CD4-positive, alpha-beta memory T cell (primary cell): ENCODE measurements around the gene LMNA. TPM values are rescaled to one million over a fixed set of nuclear protein-coding genes. Genes with fewer than 3 reads are reported as not detected.

Source experiments
- CTCF ChIA-PET: fragments of 350-600 bp; sonication (Branson Sonifier 250); formaldehyde crosslinking; loops from one replicate; lab custom pipeline; 2021; ENCODE audit warnings: inconsistent platforms; ENCODE audit not compliant: partially characterized antibody; lab: Charles Lee
- POLR2A ChIA-PET: fragments of 350-600 bp; sonication (Branson Sonifier 250); formaldehyde crosslinking; loops from one replicate; lab custom pipeline; 2021; ENCODE audit not compliant: partially characterized antibody; lab: Charles Lee
- DNase-seq, 5 donors: peaks; one replicate each; pipeline versions ENCODE4 v3.0.0 to v3.0.0-alpha.2; 2020 to 2022; ENCODE audit warnings: mixed read lengths in 1 of 5
- H3K27ac ChIP-seq: one replicate; pipeline ENCODE4 v1.7.0; 2013; ENCODE audit warnings: low read depth, low read length
- H3K27me3 ChIP-seq: 2 replicates; pipeline ENCODE4 v1.7.0; 2013; ENCODE audit warnings: mild to moderate bottlenecking, low read length, moderate library complexity; ENCODE audit not compliant: insufficient read depth
- H3K36me3 ChIP-seq: 2 replicates; pipeline ENCODE4 v1.7.0; 2013; ENCODE audit warnings: mild to moderate bottlenecking, low read length, moderate library complexity; ENCODE audit not compliant: insufficient read depth
- H3K4me1 ChIP-seq: 2 replicates; pipeline ENCODE4 v1.7.0; 2013; ENCODE audit warnings: mild to moderate bottlenecking, low read length, moderate library complexity; ENCODE audit not compliant: insufficient read depth
- H3K4me3 ChIP-seq, 2 donors: one replicate each; pipeline ENCODE4 v1.7.0; 2013; ENCODE audit warnings: low read length in 2 of 2, mild to moderate bottlenecking in 1 of 2
- H3K9me3 ChIP-seq, 2 donors: one replicate each; pipeline ENCODE4 v1.7.0; 2013; ENCODE audit warnings: low read length in 2 of 2, control low read depth in 1 of 2; ENCODE audit not compliant: control insufficient read depth in 1 of 2
- H3K27ac Mint-ChIP-seq, 7 donors: one replicate each; pipeline ENCODE4 v1.8.0; 2020 to 2021; ENCODE audit warnings: mixed read lengths in 7 of 7, mild to moderate bottlenecking in 6 of 7, inconsistent platforms in 3 of 7, moderate library complexity in 3 of 7
- H3K27me3 Mint-ChIP-seq, 2 donors: one replicate each; pipeline ENCODE4 v1.8.0; 2020 to 2021; ENCODE audit warnings: mixed read lengths in 2 of 2
- H3K36me3 Mint-ChIP-seq, 2 donors: one replicate each; pipeline ENCODE4 v1.8.0; 2020 to 2021; ENCODE audit warnings: mixed read lengths in 2 of 2, inconsistent platforms in 1 of 2, mild to moderate bottlenecking in 1 of 2
- H3K4me1 Mint-ChIP-seq, 4 donors: one replicate each; pipeline ENCODE4 v1.8.0; 2020 to 2021; ENCODE audit warnings: mixed read lengths in 4 of 4, mild to moderate bottlenecking in 1 of 4
- H3K4me3 Mint-ChIP-seq, 8 donors: one replicate each; pipeline ENCODE4 v1.8.0; 2020 to 2021; ENCODE audit warnings: mixed read lengths in 8 of 8, mild to moderate bottlenecking in 7 of 8, moderate library complexity in 6 of 8, inconsistent platforms in 3 of 8
- H3K9me3 Mint-ChIP-seq, 8 donors: one replicate each; pipeline ENCODE4 v1.8.0; 2020 to 2021; ENCODE audit warnings: mixed read lengths in 8 of 8, mild to moderate bottlenecking in 5 of 8, inconsistent platforms in 3 of 8, moderate library complexity in 1 of 8
- intact Hi-C: fragments of 100-400 bp; cut with micrococcal nuclease; formaldehyde crosslinking; loops from one replicate; pipeline ENCODE4 v1.15.1; 2023
- polyA plus RNA-seq, 2 donors: library from polyadenylated mRNA; unstranded; fragments of 300-500 nt; fragmentation: Illumina TruSeq; gene quantifications; one replicate each; pipeline ENCODE4 v1.2.3, GENCODE V29; 2021
- total RNA-seq, 2 experiments: library from RNA; stranded (reverse); gene quantifications; one replicate each; pipeline ENCODE4 v1.2.3, GENCODE V29; 2021

Gene LMNA
- total and polyA plus RNA-seq, 4 experiments from 2014 or later = 19.1 to 47.1 (median 31.7) TPM

DNA sequence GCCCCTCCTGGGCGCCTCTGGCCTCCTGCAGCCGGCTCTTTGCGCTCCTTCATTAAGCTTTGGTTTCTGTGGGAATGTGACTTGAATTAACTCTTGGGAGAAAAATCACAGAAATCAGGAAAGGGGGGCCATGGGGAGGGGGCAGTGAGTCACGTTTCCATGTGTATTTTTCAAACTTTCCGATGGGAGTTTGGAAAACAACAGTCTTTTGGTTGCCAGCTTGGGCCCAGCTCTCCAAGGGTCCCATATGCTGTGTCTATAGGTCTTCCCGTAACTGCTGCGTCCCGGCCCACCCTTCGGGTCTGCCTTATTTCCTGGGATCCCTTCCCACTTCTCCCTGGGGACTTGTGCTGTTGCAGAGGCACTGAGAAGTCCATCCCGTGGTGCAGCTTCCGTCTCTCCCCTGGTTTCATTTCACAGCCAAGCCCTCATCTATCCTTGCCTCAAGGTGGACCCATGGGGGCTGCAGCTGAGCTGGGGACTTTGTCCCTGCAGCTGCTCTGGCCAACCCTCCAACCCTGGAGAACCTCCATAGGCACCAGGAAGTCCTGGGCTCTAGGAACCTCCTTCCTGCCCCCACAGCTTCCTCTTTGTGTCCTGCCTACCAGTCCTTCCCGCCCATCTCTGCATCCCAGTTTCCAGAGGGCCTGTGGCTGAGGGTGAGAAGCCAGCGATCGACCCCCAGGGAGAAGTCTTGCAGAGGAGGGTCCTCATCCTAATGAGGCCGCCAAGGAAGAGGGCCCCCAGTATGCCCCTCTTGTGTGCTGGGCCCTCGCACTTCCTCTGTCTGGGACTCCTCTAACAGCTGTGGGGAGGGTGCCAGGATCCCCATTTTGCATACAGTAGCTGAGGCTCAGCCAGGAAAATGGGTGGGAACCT lies 11.6 kb upstream of the LMNA start:
- intact Hi-C loops = no loop called here
- POLR2A ChIA-PET = interaction anchor here (19.7 kb wide), 1 partner anchor 19 kb away, joined by 527 read pairs; the partner anchor contains the start of gene LMNA
- Histone ChIP-seq H3K27me3 (no peaks in the 10 kb centered on the region), H3K4me3 (no peak overlapping the region), H3K27ac (peak overlapping the region; percentile 94), H3K4me1 (peaks cover 58% of the 10 kb centered on the region), H3K36me3 (no peaks in the 10 kb centered on the region), H3K9me3 (no peaks in the 10 kb centered on the region)
- peaks cover 0 to 2% (median 0%) of the 10 kb centered on the region in 8 donors for H3K9me3 Mint-ChIP-seq
- no peaks in the 10 kb centered on the region for H3K27me3 Mint-ChIP-seq
- H3K36me3 Mint-ChIP-seq = peaks cover 0 to 4% of the 10 kb centered on the region in 2 donors
- CTCF ChIA-PET = interaction anchor here (0.9 to 18.7 kb wide), 3 partner anchors 9 to 29 kb away, joined by 4 to 716 read pairs (median 12); no protein-coding TSS in a partner anchor
- peaks cover 50 to 91% (median 66%) of the 10 kb centered on the region in 4 donors for H3K4me1 Mint-ChIP-seq
- H3K27ac Mint-ChIP-seq = peak overlapping the region; percentile 90 to 100 (median 100)
- DNase-seq = no peak
- H3K4me3 Mint-ChIP-seq = peak overlapping the region in 2 of 8 donors; percentile 21 to 88

GRCh38 chr1:156103521-156103947 lies 11.0 kb upstream of the LMNA start:
- no peaks in the 10 kb centered on the region for H3K9me3 ChIP-seq
- ChIA-PET CTCF (interaction anchor here (0.5 to 18.7 kb wide), 5 partner anchors 8 to 120 kb away, joined by 3 to 716 read pairs (median 12); no protein-coding TSS in a partner anchor), POLR2A (interaction anchor here (1.0 to 19.7 kb wide), 3 partner anchors 10 to 110 kb away, joined by 3 to 527 read pairs (median 6); partner anchors contain the start of genes LMNA and PMF1)
- peaks cover 0 to 4% of the 10 kb centered on the region in 2 donors for H3K36me3 Mint-ChIP-seq
- peak overlapping the region; percentile 94 for H3K27ac ChIP-seq
- peak overlapping the region; percentile 90 to 100 (median 100) for H3K27ac Mint-ChIP-seq
- H3K4me3 ChIP-seq = no peak overlapping the region
- no peaks in the 10 kb centered on the region for H3K36me3 ChIP-seq
- peaks cover 0 to 2% (median 0%) of the 10 kb centered on the region in 8 donors for H3K9me3 Mint-ChIP-seq
- H3K27me3 Mint-ChIP-seq = no peaks in the 10 kb centered on the region
- intact Hi-C loops = no loop called here
- H3K4me3 Mint-ChIP-seq = peak overlapping the region in 6 of 8 donors; percentile 51 to 88 (median 74)
- peaks cover 45 to 89% (median 61%) of the 10 kb centered on the region in 4 donors for H3K4me1 Mint-ChIP-seq
- H3K27me3 ChIP-seq = no peaks in the 10 kb centered on the region
- peaks cover 55% of the 10 kb centered on the region for H3K4me1 ChIP-seq
- peak in 2 of 5 donors; percentile 54 to 86 for DNase-seq

GRCh38 chr1:156104065-156104810 lies 10.3 kb upstream of the LMNA start:
- Histone ChIP-seq H3K27me3 (no peaks in the 10 kb centered on the region), H3K4me3 (no peak overlapping the region), H3K9me3 (no peaks in the 10 kb centered on the region), H3K27ac (peak overlapping the region; percentile 94), H3K4me1 (peaks cover 55% of the 10 kb centered on the region), H3K36me3 (no peaks in the 10 kb centered on the region)
- Mint-ChIP-seq H3K4me1 (peaks cover 42 to 86% (median 60%) of the 10 kb centered on the region in 4 donors), H3K36me3 (peaks cover 0 to 4% of the 10 kb centered on the region in 2 donors), H3K4me3 (peak overlapping the region; percentile 60 to 88 (median 74)), H3K27ac (peak overlapping the region; percentile 90 to 100 (median 100)), H3K9me3 (peaks cover 0 to 2% (median 0%) of the 10 kb centered on the region in 8 donors), H3K27me3 (no peaks in the 10 kb centered on the region)
- CTCF ChIA-PET = interaction anchor here (0.5 to 18.7 kb wide), 5 partner anchors 8 to 119 kb away, joined by 3 to 716 read pairs (median 12); no protein-coding TSS in a partner anchor
- POLR2A ChIA-PET = interaction anchor here (1.0 to 19.7 kb wide), 4 partner anchors 8 to 109 kb away, joined by 3 to 527 read pairs (median 16); partner anchors contain the start of genes LMNA and PMF1
- intact Hi-C loops = no loop called here
- DNase-seq = peak; percentile 78 to 90 (median 83)

DNA sequence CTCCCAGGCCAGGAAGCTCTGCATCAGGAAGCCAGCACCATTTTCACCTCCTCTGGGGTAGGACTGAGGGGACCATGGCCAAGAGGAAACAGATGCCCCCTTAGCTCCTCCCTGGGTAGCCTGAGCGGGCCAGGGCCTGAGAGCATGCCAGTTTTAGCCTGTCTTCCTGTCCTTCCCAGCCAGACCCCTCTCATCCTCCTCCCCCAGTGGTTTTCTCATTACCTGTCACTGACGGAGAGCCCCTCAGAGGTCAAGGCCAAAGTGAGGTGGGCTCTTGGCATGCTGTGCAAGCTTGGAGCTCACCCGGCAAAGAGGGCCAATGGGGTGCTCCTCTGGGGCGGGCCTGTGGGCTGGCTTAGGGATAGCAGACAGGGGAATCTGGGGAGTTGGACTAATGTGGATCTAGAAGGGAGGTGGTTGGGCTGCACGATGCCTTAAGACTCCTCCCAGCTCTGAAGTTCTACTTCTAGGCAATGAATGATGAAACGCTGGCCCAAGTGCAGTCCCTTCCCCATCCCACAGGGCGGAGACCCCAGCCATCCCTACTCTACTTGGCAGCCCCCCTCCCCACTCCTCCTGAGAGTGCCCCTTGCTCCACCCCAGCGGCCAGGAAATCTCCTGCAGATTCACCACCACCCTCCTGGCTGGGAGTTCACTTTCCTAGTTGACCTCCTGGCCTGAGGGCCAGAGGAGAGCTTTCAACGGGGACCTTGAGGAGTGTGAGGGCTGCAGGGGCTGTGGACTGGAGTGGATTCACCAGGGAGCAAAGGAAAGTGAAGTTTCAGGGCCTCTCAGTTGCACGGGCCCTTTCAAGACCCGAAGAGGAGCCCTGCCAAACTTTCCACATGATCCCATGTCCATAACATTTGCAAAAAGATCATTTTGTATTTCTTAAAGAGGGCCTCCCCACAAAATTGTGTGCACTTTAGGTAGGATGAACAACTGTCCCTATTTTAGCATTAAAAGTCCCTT lies 9.4 kb upstream of the LMNA start:
- Histone ChIP-seq H3K4me3 (peak overlapping the region; percentile 77 to 81), H3K27me3 (no peaks in the 10 kb centered on the region), H3K9me3 (no peaks in the 10 kb centered on the region), H3K27ac (peak overlapping the region; percentile 94), H3K36me3 (no peaks in the 10 kb centered on the region), H3K4me1 (peaks cover 55% of the 10 kb centered on the region)
- DNase-seq = no peak
- Mint-ChIP-seq H3K36me3 (peaks cover 0 to 4% of the 10 kb centered on the region in 2 donors), H3K9me3 (peaks cover 0 to 2% (median 0%) of the 10 kb centered on the region in 8 donors), H3K4me3 (peak overlapping the region; percentile 82 to 93 (median 83)), H3K27me3 (no peaks in the 10 kb centered on the region), H3K27ac (peak overlapping the region; percentile 90 to 100 (median 100)), H3K4me1 (peaks cover 38 to 84% (median 59%) of the 10 kb centered on the region in 4 donors)
- ChIA-PET CTCF (interaction anchor here (1.3 to 18.7 kb wide), 5 partner anchors 8 to 27 kb away, joined by 3 to 716 read pairs (median 12); no protein-coding TSS in a partner anchor), POLR2A (interaction anchor here (1.9 to 19.7 kb wide), 3 partner anchors 9 to 108 kb away, joined by 6 to 527 read pairs (median 25); partner anchors contain the start of genes LMNA and PMF1)
- intact Hi-C loops = no loop called here

GRCh38 chr1:156106624-156107488 lies 7.7 kb upstream of the LMNA start:
- H3K4me3 ChIP-seq = peak overlapping the region in 1 of 2 donors; percentile 23
- peaks cover 28 to 68% (median 46%) of the 10 kb centered on the region in 4 donors for H3K4me1 Mint-ChIP-seq
- intact Hi-C loops = loop anchor here (1.0 to 2.0 kb wide), 3 partner anchors 7 to 18 kb away; partner anchors contain the start of gene LMNA
- H3K27ac Mint-ChIP-seq = peak overlapping the region; percentile 90 to 100 (median 100)
- H3K27me3 Mint-ChIP-seq = no peaks in the 10 kb centered on the region
- H3K36me3 ChIP-seq = no peaks in the 10 kb centered on the region
- ChIA-PET CTCF (interaction anchor here (0.7 to 2.6 kb wide), 7 partner anchors 8 to 22 kb away, joined by 3 to 30 read pairs (median 6); no protein-coding TSS in a partner anchor), POLR2A (interaction anchor here (0.8 to 19.7 kb wide), 4 partner anchors 10 to 128 kb away, joined by 4 to 527 read pairs (median 15); partner anchors contain the start of genes ARHGEF2, LMNA and PMF1)
- H3K27me3 ChIP-seq = no peaks in the 10 kb centered on the region
- peaks cover 47% of the 10 kb centered on the region for H3K4me1 ChIP-seq
- DNase-seq = no peak
- H3K9me3 ChIP-seq = no peaks in the 10 kb centered on the region
- H3K9me3 Mint-ChIP-seq = no peaks in the 10 kb centered on the region
- peak overlapping the region; percentile 94 for H3K27ac ChIP-seq
- H3K4me3 Mint-ChIP-seq = peak overlapping the region; percentile 53 to 93 (median 83)
- peaks cover 0 to 4% of the 10 kb centered on the region in 2 donors for H3K36me3 Mint-ChIP-seq
